Breast epithelium (tissue), 3 donors: Measurements from ENCODE around the gene CPSF4L.

Experiments used
- CTCF ChIP-seq, 3 donors: fragments of 450-650 bp; IDR thresholded peaks; one replicate each; pipeline ENCODE4 v1.5.1; 2016 to 2017; ENCODE audit warnings: antibody characterized with exemption in 3 of 3, mild to moderate bottlenecking in 3 of 3, moderate library complexity in 3 of 3
- POLR2A ChIP-seq: fragments of 450-650 bp; IDR thresholded peaks from one replicate; pipeline ENCODE4 v1.6.1; 2016; ENCODE audit warnings: antibody characterized with exemption, mild to moderate bottlenecking, moderate library complexity
- POLR2AphosphoS5 ChIP-seq, 3 donors: sonication (generic); formaldehyde crosslinking; IDR thresholded peaks; one replicate each; pipeline ENCODE4 v1.6.1; 2017; ENCODE audit warnings: antibody characterized with exemption in 3 of 3

GRCh38 chr17:73200476-73200875 is 61.2 kb downstream of the CPSF4L start:
- TF ChIP-seq CTCF (IDR thresholded peaks at IDR 0.05), result no peak
- no peak for TF ChIP-seq POLR2AphosphoS5 (IDR thresholded peaks at IDR 0.05)
- no peak for TF ChIP-seq POLR2A
